Measurements from ENCODE around the gene KCNAB1. TPM values are rescaled to one million over a fixed set of nuclear protein-coding genes. Genes with fewer than 3 reads are reported as not detected.

The KCNAB1 gene
- total RNA-seq, 1 experiment from 2014 or later, result 1.4 TPM

- Histone ChIP-seq H3K4me2 (no peak overlapping the region), H3K27me3 (ENCODE audit: insufficient read depth, low read depth) (no peaks in the 10 kb centered on the region), H2AFZ (peak overlapping the region; percentile 15; the same call in 1 of the 2 replicates), H3K4me3 (no peak overlapping the region), H3K9me3 (ENCODE audit: insufficient read depth, low read depth) (no peaks in the 10 kb centered on the region), H4K20me1 (ENCODE audit: insufficient read depth) (no peaks in the 10 kb centered on the region), H3F3A (ENCODE audit: insufficient read depth, low read depth) (no peaks in the 10 kb centered on the region), H3K79me2 (ENCODE audit: low read depth) (no peaks in the 10 kb centered on the region), H3K36me3 (ENCODE audit: low read depth) (no peaks in the 10 kb centered on the region), H3K9me2 (ENCODE audit: insufficient read depth) (no peaks in the 10 kb centered on the region), H3K4me1 (replicated peaks; ENCODE audit: insufficient read depth) (no peaks in the 10 kb centered on the region), H3K27ac (no peak overlapping the region)
- TF ChIP-seq EZH2 (IDR thresholded peaks at IDR 0.05; ENCODE audit: low read depth), result no peak
- TF ChIP-seq, protein P1, sequence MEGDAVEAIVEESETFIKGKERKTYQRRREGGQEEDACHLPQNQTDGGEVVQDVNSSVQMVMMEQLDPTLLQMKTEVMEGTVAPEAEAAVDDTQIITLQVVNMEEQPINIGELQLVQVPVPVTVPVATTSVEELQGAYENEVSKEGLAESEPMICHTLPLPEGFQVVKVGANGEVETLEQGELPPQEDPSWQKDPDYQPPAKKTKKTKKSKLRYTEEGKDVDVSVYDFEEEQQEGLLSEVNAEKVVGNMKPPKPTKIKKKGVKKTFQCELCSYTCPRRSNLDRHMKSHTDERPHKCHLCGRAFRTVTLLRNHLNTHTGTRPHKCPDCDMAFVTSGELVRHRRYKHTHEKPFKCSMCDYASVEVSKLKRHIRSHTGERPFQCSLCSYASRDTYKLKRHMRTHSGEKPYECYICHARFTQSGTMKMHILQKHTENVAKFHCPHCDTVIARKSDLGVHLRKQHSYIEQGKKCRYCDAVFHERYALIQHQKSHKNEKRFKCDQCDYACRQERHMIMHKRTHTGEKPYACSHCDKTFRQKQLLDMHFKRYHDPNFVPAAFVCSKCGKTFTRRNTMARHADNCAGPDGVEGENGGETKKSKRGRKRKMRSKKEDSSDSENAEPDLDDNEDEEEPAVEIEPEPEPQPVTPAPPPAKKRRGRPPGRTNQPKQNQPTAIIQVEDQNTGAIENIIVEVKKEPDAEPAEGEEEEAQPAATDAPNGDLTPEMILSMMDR (conservative IDR thresholded peaks at IDR 0.05), result no peak
- ChIA-PET CTCF (interaction anchor here (1.0 to 2.0 kb wide), 6 partner anchors 232 to 1052 kb away, joined by 4 to 8 read pairs (median 6); no protein-coding TSS in a partner anchor), POLR2A (ENCODE audit: unreplicated experiment) (interaction anchor here (0.6 kb wide), 2 partner anchors 387 to 1123 kb away, joined by 3 to 4 read pairs; no protein-coding TSS in a partner anchor)
- no peak for DNase-seq
- BruUV-seq (replicated peaks), result no TSS peak
- intact Hi-C loops (cut with micrococcal nuclease; ENCODE audit: unreplicated experiment), result loop anchor here (1.0 to 5.0 kb wide), 9 partner anchors 153 to 1347 kb away; partner anchors contain the start of gene TIPARP
Observed at GRCh38 chr3:156149876-156150275, 29.5 kb downstream of the KCNAB1 start.

GRCh38 chr3:156150434-156151066 is 30.2 kb downstream of the KCNAB1 start:
- H2AFZ ChIP-seq, result peak overlapping the region; percentile 15; the same call in 1 of the 2 replicates
- TF ChIP-seq, protein P1 (conservative IDR thresholded peaks at IDR 0.05), result peak; percentile 95
- no peak for TF ChIP-seq EZH2 (IDR thresholded peaks at IDR 0.05; ENCODE audit: low read depth)
- H3K4me2 ChIP-seq, result 0 out of 2 replicates have a peak overlapping the region, but pooled peaks have one; percentile 23
- no TSS peak for BruUV-seq (replicated peaks)
- H3K9me2 ChIP-seq (ENCODE audit: insufficient read depth), result no peaks in the 10 kb centered on the region
- H3F3A ChIP-seq (ENCODE audit: insufficient read depth, low read depth), result no peaks in the 10 kb centered on the region
- DNase-seq, result peak; percentile 39 to 60
- no peaks in the 10 kb centered on the region for H4K20me1 ChIP-seq (ENCODE audit: insufficient read depth)
- intact Hi-C loops (cut with micrococcal nuclease; ENCODE audit: unreplicated experiment), result loop anchor here (1.0 to 5.0 kb wide), 11 partner anchors 153 to 1347 kb away; partner anchors contain the start of gene TIPARP
- no peaks in the 10 kb centered on the region for H3K79me2 ChIP-seq (ENCODE audit: low read depth)
- H3K4me3 ChIP-seq, result no peak overlapping the region
- H3K4me1 ChIP-seq (replicated peaks; ENCODE audit: insufficient read depth), result no peaks in the 10 kb centered on the region
- H3K27me3 ChIP-seq (ENCODE audit: insufficient read depth, low read depth), result no peaks in the 10 kb centered on the region
- H3K27ac ChIP-seq, result no peak overlapping the region
- ChIA-PET POLR2A (ENCODE audit: unreplicated experiment) (interaction anchor here (0.6 kb wide), 3 partner anchors 280 to 391 kb away, joined by 3 to 5 read pairs (median 4); no protein-coding TSS in a partner anchor), CTCF (interaction anchor here (1.0 to 2.0 kb wide), 7 partner anchors 60 to 1051 kb away, joined by 3 to 8 read pairs (median 6); no protein-coding TSS in a partner anchor)
- no peaks in the 10 kb centered on the region for H3K36me3 ChIP-seq (ENCODE audit: low read depth)
- peaks cover 2% of the 10 kb centered on the region; the same call in 1 of the 2 replicates for H3K9me3 ChIP-seq (ENCODE audit: insufficient read depth, low read depth)

- POLR2A ChIA-PET (ENCODE audit: unreplicated experiment), result interaction anchor here (0.5 kb wide), 1 partner anchor 937 kb away, joined by 3 read pairs; no protein-coding TSS in a partner anchor
- no peak overlapping the region for H3K4me2 ChIP-seq
Observed at GRCh38 chr3:156151824-156152428, 31.5 kb downstream of the KCNAB1 start.

More at GRCh38 chr3:156151824-156152428, 31.5 kb downstream of the KCNAB1 start:
- Histone ChIP-seq H3K36me3 (ENCODE audit: low read depth) (no peaks in the 10 kb centered on the region), H3K9me2 (ENCODE audit: insufficient read depth) (no peaks in the 10 kb centered on the region), H4K20me1 (ENCODE audit: insufficient read depth) (no peaks in the 10 kb centered on the region), H3K79me2 (ENCODE audit: low read depth) (no peaks in the 10 kb centered on the region), H3F3A (ENCODE audit: insufficient read depth, low read depth) (no peaks in the 10 kb centered on the region), H2AFZ (no peak overlapping the region), H3K27ac (no peak overlapping the region), H3K27me3 (ENCODE audit: insufficient read depth, low read depth) (no peaks in the 10 kb centered on the region), H3K9me3 (ENCODE audit: insufficient read depth, low read depth) (peaks cover 8% of the 10 kb centered on the region; the same call in 1 of the 2 replicates), H3K4me3 (no peak overlapping the region), H3K4me1 (replicated peaks; ENCODE audit: insufficient read depth) (no peaks in the 10 kb centered on the region)
- CTCF ChIA-PET, result interaction anchor here (0.5 to 1.1 kb wide), 4 partner anchors 260 to 987 kb away, joined by 3 to 8 read pairs (median 4); no protein-coding TSS in a partner anchor
- TF ChIP-seq, protein P1 (conservative IDR thresholded peaks at IDR 0.05), result peak; percentile 92
- TF ChIP-seq EZH2 (IDR thresholded peaks at IDR 0.05; ENCODE audit: low read depth), result no peak
- intact Hi-C loops (cut with micrococcal nuclease; ENCODE audit: unreplicated experiment), result loop anchor here (1.0 to 5.0 kb wide), 7 partner anchors 155 to 1345 kb away; no protein-coding TSS in a partner anchor
- peak; percentile 49 to 62 for DNase-seq
- no TSS peak for BruUV-seq (replicated peaks)

All from PC-9 (cell line).